Endometrial microvascular endothelial cells (primary cell): Measurements from ENCODE around the gene SLC30A9. TPM values are rescaled to one million over a fixed set of nuclear protein-coding genes. Genes with fewer than 3 reads are reported as not detected.

Experiments
- in situ Hi-C: cut with HindIII; loops from 2 replicates; pipeline ENCODE4 v1.10.0; 2017; ENCODE audit warnings: low sequenced_read_pairs, low pct_unique_long_range_greater_than_20kb; ENCODE audit errors: inconsistent ontology term
- total RNA-seq: library from RNA; depleted of rRNA; stranded (reverse); fragments of >200 nt; gene quantifications from one replicate; pipeline ENCODE4 v1.2.3, GENCODE V29; 2015; ENCODE audit errors: inconsistent ontology term

The SLC30A9 gene
- total RNA-seq, 1 donor from 2014 or later, result 43.9 TPM

- in situ Hi-C loops, result no loop called here
Measured at GRCh38 chr4:41994461-41994985, 4.2 kb downstream of the SLC30A9 start.

GRCh38 chr4:41998019-41998418 lies 7.7 kb downstream of the SLC30A9 start:
- in situ Hi-C loops, result no loop called here

- in situ Hi-C loops, result no loop called here
Measured at GRCh38 chr4:41999321-41999720, 9.0 kb downstream of the SLC30A9 start.

GRCh38 chr4:42008011-42008786 lies 17.9 kb downstream of the SLC30A9 start:
- in situ Hi-C loops, result no loop called here

GRCh38 chr4:42015438-42015837 lies 25.1 kb downstream of the SLC30A9 start:
- in situ Hi-C loops, result no loop called here

GRCh38 chr4:42018451-42018850 lies 28.1 kb downstream of the SLC30A9 start:
- in situ Hi-C loops, result no loop called here

- in situ Hi-C loops, result no loop called here
Measured at GRCh38 chr4:42048394-42048793, 58.1 kb downstream of the SLC30A9 start.

GRCh38 chr4:42050516-42051249 lies 60.4 kb downstream of the SLC30A9 start:
- in situ Hi-C loops, result no loop called here

GRCh38 chr4:42066402-42066801 lies 76.1 kb downstream of the SLC30A9 start:
- in situ Hi-C loops, result no loop called here

GRCh38 chr4:42067264-42067663 lies 76.9 kb downstream of the SLC30A9 start:
- in situ Hi-C loops, result no loop called here

- in situ Hi-C loops, result no loop called here
Measured at GRCh38 chr4:42070463-42070862, 80.1 kb downstream of the SLC30A9 start.

- in situ Hi-C loops, result no loop called here
Measured at GRCh38 chr4:42074294-42074693, 84.0 kb downstream of the SLC30A9 start.

- in situ Hi-C loops, result no loop called here
Measured at GRCh38 chr4:42078184-42078801, 88.0 kb downstream of the SLC30A9 start.

- in situ Hi-C loops, result no loop called here
Measured at GRCh38 chr4:42080306-42080705, 90.0 kb downstream of the SLC30A9 start.

- in situ Hi-C loops, result no loop called here
Measured at GRCh38 chr4:42083816-42084215, 93.5 kb downstream of the SLC30A9 start.

- in situ Hi-C loops, result no loop called here
Measured at GRCh38 chr4:42088386-42088785, 98.1 kb downstream of the SLC30A9 start.

- in situ Hi-C loops, result no loop called here
Measured at GRCh38 chr4:42101446-42101975, 111.2 kb downstream of the SLC30A9 start.

- in situ Hi-C loops, result no loop called here
Measured at GRCh38 chr4:42104521-42104920, 114.2 kb downstream of the SLC30A9 start.

GRCh38 chr4:42112846-42113245 lies 122.5 kb downstream of the SLC30A9 start:
- in situ Hi-C loops, result no loop called here
